K562 (cell line): ENCODE results near the gene NBEAL2. TPM values are rescaled to one million over a fixed set of nuclear protein-coding genes. Genes with fewer than 3 reads are reported as not detected.

Source experiments
- ATAC-seq: fragments of 200-7000 bp; cut with Tn5 transposase; 3 replicates; pipeline ENCODE4 v1.9.1; 2020; ENCODE audit warnings: moderate library complexity
- BruUV-seq: library from RNA; stranded (reverse); fragments of 400-500 nt; replicated peaks from 2 replicates; lab custom pipeline; 2021; lab: Mats Ljungman, UMichigan
- CTCF ChIA-PET: fragments of 300-600 bp; formaldehyde crosslinking; extraction: SDS; loops from one replicate; lab custom pipeline; 2021; ENCODE audit warnings: low intra/inter-chr PET ratio; lab: Yijun Ruan, JAX
- POLR2A ChIA-PET: fragments of 300-600, 350-650 bp; sonication (Branson Sonifier 250); formaldehyde crosslinking; extraction: SDS; loops from one replicate; lab custom pipeline; 2021; ENCODE audit warnings: antibody characterized with exemption, inconsistent platforms; lab: Yijun Ruan, JAX
- DNase-seq, 4 experiments: peaks; one replicate each; pipeline versions ENCODE4 v3.0.0 to v3.0.0-alpha.2; 2011 to 2018; ENCODE audit warnings: low spot score in 3 of 4, mixed read lengths in 3 of 4; ENCODE audit errors: extremely low read depth in 1 of 4
- FAIRE-seq: peaks from 2 replicates; lab custom pipeline; 2011; peaks lifted over from hg19 to GRCh38; lab: Jason Lieb, UNC
- H2AFZ ChIP-seq: 2 replicates; pipeline ENCODE4 v1.6.0; 2011; ENCODE audit warnings: low read depth, low read length, control low read depth, inconsistent platforms
- H3K27ac ChIP-seq: fragments of 200-600 bp; 3 replicates; pipeline ENCODE4 v1.8.0; 2011; ENCODE audit warnings: low read depth, mild to moderate bottlenecking, control low read depth, inconsistent platforms, low read length, moderate library complexity, mixed read lengths; ENCODE audit errors: extremely low read depth
- H3K27me3 ChIP-seq, 2 experiments: fragments of 300-600 bp in 1 of 2; 2 replicates in 1 of 2; 3 replicates in 1 of 2; pipeline versions ENCODE4 v1.6.0 to v1.8.0; 2011; ENCODE audit warnings: inconsistent platforms in 2 of 2, low read length in 2 of 2, mild to moderate bottlenecking in 1 of 2, mixed read lengths in 1 of 2, moderate library complexity in 1 of 2; ENCODE audit not compliant: control insufficient read depth in 2 of 2, insufficient read depth in 2 of 2
- H3K36me3 ChIP-seq: fragments of 300-600 bp; 3 replicates; pipeline ENCODE4 v1.8.0; 2011; ENCODE audit warnings: mild to moderate bottlenecking, low read length, inconsistent platforms; ENCODE audit not compliant: control insufficient read depth, insufficient read depth
- H3K4me1 ChIP-seq, 2 experiments: fragments of 200-600 bp in 1 of 2; replicated peaks in 1 of 2; 2 replicates in 1 of 2; 3 replicates in 1 of 2; pipeline versions ENCODE4 v1.5.1 to v1.8.0; 2011; ENCODE audit warnings: inconsistent platforms in 2 of 2, low read length in 2 of 2, mild to moderate bottlenecking in 1 of 2, mixed read lengths in 1 of 2, moderate library complexity in 1 of 2; ENCODE audit not compliant: control insufficient read depth in 2 of 2, insufficient read depth in 2 of 2
- H3K4me2 ChIP-seq: 2 replicates; pipeline ENCODE4 v1.6.1; 2011; ENCODE audit warnings: low read length, control low read depth, inconsistent platforms, mixed read lengths; ENCODE audit not compliant: insufficient read depth
- H3K4me3 ChIP-seq: fragments of 200-600 bp; sonication (generic), shearing (Covaris generic); 2 replicates; pipeline ENCODE4 v1.5.1; 2016; ENCODE audit warnings: control low read depth, inconsistent platforms
- H3K79me2 ChIP-seq: fragments of 200-600 bp; 3 replicates; pipeline ENCODE4 v1.8.0; 2011; ENCODE audit warnings: low read length, inconsistent platforms; ENCODE audit not compliant: control insufficient read depth, insufficient read depth
- H3K9ac ChIP-seq, 2 experiments: 2 replicates each; pipeline versions ENCODE4 v1.6.0 to v1.6.1; 2011; ENCODE audit warnings: low read depth in 2 of 2, low read length in 2 of 2, control low read depth in 1 of 2, inconsistent platforms in 1 of 2, mild to moderate bottlenecking in 1 of 2, mixed read lengths in 1 of 2; ENCODE audit not compliant: insufficient read depth in 1 of 2
- H3K9me1 ChIP-seq: one replicate; pipeline ENCODE4 v1.6.0; 2011; ENCODE audit warnings: inconsistent platforms, mild to moderate bottlenecking, low read length, moderate library complexity; ENCODE audit not compliant: control insufficient read depth, insufficient read depth
- H3K9me3 ChIP-seq: replicated peaks from 2 replicates; pipeline ENCODE4 v1.5.1; 2011; ENCODE audit warnings: low read depth, low read length, inconsistent platforms; ENCODE audit not compliant: control insufficient read depth, insufficient read depth
- H4K20me1 ChIP-seq: replicated peaks from 2 replicates; pipeline ENCODE4 v1.6.1; 2011; ENCODE audit warnings: low read length, inconsistent platforms, mixed read lengths; ENCODE audit not compliant: control insufficient read depth, insufficient read depth
- ARID2 ChIP-seq: fragments of 450-650 bp; IDR thresholded peaks from 2 replicates; pipeline ENCODE4 v1.6.1; 2017; ENCODE audit warnings: antibody characterized with exemption, mild to moderate bottlenecking
- C11orf30 ChIP-seq: fragments of 450-650 bp; IDR thresholded peaks from 2 replicates; pipeline ENCODE4 v1.6.1; 2016; ENCODE audit warnings: low read depth, mild to moderate bottlenecking
- CEBPG ChIP-seq, 3 experiments: fragments of 200-800 bp in 1 of 3; sonication (Bioruptor generic) in 1 of 3; sonication (generic) in 1 of 3; formaldehyde crosslinking in 1 of 3; IDR thresholded peaks in 2 of 3; conservative IDR thresholded peaks in 1 of 3; 2 replicates each; pipeline versions ENCODE4 v1.6.1 to v1.8.0; 2016 to 2022; ENCODE audit warnings: missing compliant biosample characterization in 2 of 3, missing genetic modification characterization in 2 of 3, mild to moderate bottlenecking in 1 of 3, missing genetic modification reagents in 1 of 3
- DDX20 ChIP-seq: fragments of 450-650 bp; IDR thresholded peaks from 2 replicates; pipeline ENCODE4 v1.6.1; 2016; ENCODE audit warnings: missing genetic modification characterization, low read depth, mild to moderate bottlenecking, missing compliant biosample characterization, moderate library complexity
- ETS2 ChIP-seq: IDR thresholded peaks from 2 replicates; pipeline ENCODE4 v1.6.1; 2016; ENCODE audit warnings: borderline replicate concordance, missing genetic modification characterization, mild to moderate bottlenecking, moderate library complexity, missing compliant biosample characterization; ENCODE audit not compliant: poor library complexity, severe bottlenecking
- MBD2 ChIP-seq: sonication (generic); IDR thresholded peaks from 2 replicates; pipeline ENCODE4 v1.6.1; 2016; ENCODE audit warnings: low read depth, borderline replicate concordance
- NELFE ChIP-seq: IDR thresholded peaks from 2 replicates; pipeline ENCODE4 v1.6.1; 2011; ENCODE audit warnings: mild to moderate bottlenecking; ENCODE audit not compliant: insufficient read depth, insufficient read length
- POLR2A ChIP-seq: fragments of 450-650 bp; conservative IDR thresholded peaks from 2 replicates; pipeline ENCODE4 v1.6.1; 2016
- POLR2G ChIP-seq: fragments of 200-400 bp; formaldehyde crosslinking; IDR thresholded peaks from 2 replicates; pipeline ENCODE4 v1.6.1; 2017; ENCODE audit warnings: low read depth, mild to moderate bottlenecking, antibody characterized with exemption, low read length, moderate library complexity
- RBFOX2 ChIP-seq: fragments of 200-400 bp; formaldehyde crosslinking; IDR thresholded peaks from 2 replicates; pipeline ENCODE4 v1.6.1; 2017; ENCODE audit warnings: low read depth, mild to moderate bottlenecking, low read length, moderate library complexity
- ZNF75A ChIP-seq: fragments of 450-650 bp; formaldehyde crosslinking; IDR thresholded peaks from 2 replicates; pipeline ENCODE4 v1.4.0; 2020; ENCODE audit warnings: mild to moderate bottlenecking
- ZZZ3 ChIP-seq: fragments of 450-650 bp; IDR thresholded peaks from 2 replicates; pipeline ENCODE4 v1.6.1; 2016; ENCODE audit warnings: antibody characterized with exemption, mild to moderate bottlenecking, moderate library complexity
- WGBS: fragments of 100-300 bp; shearing (Covaris generic); methylation state at CpG from one replicate; pipeline ENCODE4 v1.1.6; 2016; ENCODE audit warnings: low coverage, mixed read lengths; ENCODE audit not compliant: insufficient coverage; ENCODE audit errors: missing lambda C conversion rate; 5-methylcytosine and 5-hydroxymethylcytosine counted together
- in situ Hi-C: fragments of 300-500 bp; cut with MboI; formaldehyde crosslinking; loops from 4 replicates; pipeline ENCODE4 v1.15.0; 2018; ENCODE audit warnings: inconsistent platforms, mixed read lengths
- intact Hi-C: fragments of 100-400 bp; cut with micrococcal nuclease; formaldehyde crosslinking; loops from 2 replicates; pipeline ENCODE4 v1.14.2; 2022
- polyA plus RNA-seq, 8 experiments: library from polyadenylated mRNA; depleted of rRNA in 4 of 8; stranded (reverse) in 5 of 8; unstranded in 3 of 8; fragments of >200 nt; fragmentation: Nextera tagmentation in 2 of 8; fragmentation: Illumina TruSeq in 1 of 8; extraction: Ambion mirVana in 2 of 8; extraction: Trizol in 1 of 8; gene quantifications; 2 replicates each; pipeline versions ENCODE4 v1.2.1 to v1.2.3, GENCODE V29; 2011 to 2014; ENCODE audit warnings: inconsistent platforms in 1 of 8, missing spikeins in 1 of 8
- total RNA-seq, 7 experiments: library from RNA; depleted of rRNA in 6 of 7; stranded (reverse); fragments of >200 nt in 6 of 7; fragmentation: Illumina TruSeq in 2 of 7; extraction: Trizol in 2 of 7; gene quantifications; 2 replicates each; pipeline versions ENCODE4 v1.2.1 to v1.2.3, GENCODE V29; 2011 to 2021; ENCODE audit warnings: low replicate concordance in 1 of 7
- TF ChIP-seq, protein P1 (sequence below): sonication (generic); formaldehyde crosslinking; IDR thresholded peaks from 2 replicates; pipeline ENCODE4 v1.8.0; 2022; ENCODE audit warnings: missing genetic modification reagents, mild to moderate bottlenecking, borderline replicate concordance
- TF ChIP-seq, protein P2 (sequence below): sonication (generic); formaldehyde crosslinking; IDR thresholded peaks from 2 replicates; pipeline ENCODE4 v1.8.1; 2023; ENCODE audit warnings: mild to moderate bottlenecking, missing genetic modification reagents
- TF ChIP-seq, protein P3 (sequence below): fragments of 450-650 bp; formaldehyde crosslinking; conservative IDR thresholded peaks from 2 replicates; pipeline ENCODE4 v1.4.0; 2022; ENCODE audit warnings: mild to moderate bottlenecking, missing genetic modification characterization

Gene NBEAL2
- total and polyA plus RNA-seq, 9 of the 15 experiments (the other 6 are each of a cell fraction or from before 2014, with no cell fraction given) = 0.06 to 114 (median 29.6) TPM

DNA sequence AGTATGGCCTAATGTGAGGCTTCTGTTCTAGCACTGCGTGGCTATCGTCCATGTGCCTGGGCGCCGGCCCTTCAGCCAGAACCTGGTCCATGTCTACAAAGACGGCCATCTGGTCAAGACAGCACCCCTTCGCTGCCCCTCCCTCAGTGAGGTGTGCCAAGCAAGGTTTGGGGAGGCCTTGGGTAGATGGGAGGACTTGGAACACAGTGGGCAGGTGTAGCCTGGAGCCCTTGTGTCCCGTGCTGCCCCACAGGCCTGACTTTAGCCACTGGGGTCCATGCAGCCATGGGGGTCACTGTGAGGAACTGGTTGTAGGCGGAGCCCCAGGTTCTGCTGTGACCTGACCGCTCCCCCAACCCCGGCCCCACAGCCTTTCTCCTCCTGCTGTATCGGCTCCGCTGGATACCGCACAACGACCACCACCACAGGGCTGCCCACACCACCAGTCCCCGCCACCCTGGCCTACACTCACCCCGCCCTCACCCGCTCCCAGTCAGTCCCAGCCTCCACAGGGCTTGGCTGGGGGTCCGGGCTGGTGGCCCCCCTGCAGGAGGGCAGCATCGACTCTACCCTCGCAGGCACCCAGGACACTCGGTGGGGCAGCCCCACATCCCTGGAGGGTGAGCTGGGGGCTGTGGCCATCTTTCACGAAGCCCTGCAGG is 16.6 kb downstream of the NBEAL2 start:
- CTCF ChIA-PET = interaction anchor here (3.8 kb wide), 1 partner anchor 72 kb away, joined by 33 read pairs; no protein-coding TSS in a partner anchor
- H3K27ac ChIP-seq = no peak overlapping the region
- peak overlapping the region in 1 of 2 experiments; percentile 75; a peak in 2 of 4 replicates for H3K9ac ChIP-seq
- ATAC-seq (no peak), FAIRE-seq (no peak), DNase-seq (no peak)
- H3K36me3 ChIP-seq = peaks cover 98% of the 10 kb centered on the region
- H3K79me2 ChIP-seq = no peaks in the 10 kb centered on the region
- POLR2A ChIA-PET = interaction anchor here (0.6 to 2.9 kb wide), 8 partner anchors 8 to 17 kb away, joined by 3 to 16 read pairs (median 4); no protein-coding TSS in a partner anchor
- H3K4me1 ChIP-seq = peaks cover 0 to 61% of the 10 kb centered on the region in 2 experiments; a peak in 2 of 5 replicates
- BruUV-seq = no TSS peak
- no peaks in the 10 kb centered on the region for H3K27me3 ChIP-seq
- H2AFZ ChIP-seq = no peak overlapping the region
- 0 out of 2 replicates have a peak, but pooled peaks have one; percentile 1 for TF ChIP-seq POLR2A
- no peak for TF ChIP-seq ARID2
- TF ChIP-seq CEBPG (CRISPR knock-in tag; IDR thresholded peaks at IDR 0.05) = no peak
- TF ChIP-seq CEBPG (tag; conservative IDR thresholded peaks at IDR 0.05 in 1 of 2, IDR thresholded peaks at IDR 0.05 in 1 of 2) = no peak
- no peak for TF ChIP-seq ZZZ3
- TF ChIP-seq DDX20 = no peak
- TF ChIP-seq, protein P1, sequence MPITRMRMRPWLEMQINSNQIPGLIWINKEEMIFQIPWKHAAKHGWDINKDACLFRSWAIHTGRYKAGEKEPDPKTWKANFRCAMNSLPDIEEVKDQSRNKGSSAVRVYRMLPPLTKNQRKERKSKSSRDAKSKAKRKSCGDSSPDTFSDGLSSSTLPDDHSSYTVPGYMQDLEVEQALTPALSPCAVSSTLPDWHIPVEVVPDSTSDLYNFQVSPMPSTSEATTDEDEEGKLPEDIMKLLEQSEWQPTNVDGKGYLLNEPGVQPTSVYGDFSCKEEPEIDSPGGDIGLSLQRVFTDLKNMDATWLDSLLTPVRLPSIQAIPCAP (CRISPR knock-in tag) = no peak
- TF ChIP-seq ETS2 = no peak
- TF ChIP-seq, protein P2, sequence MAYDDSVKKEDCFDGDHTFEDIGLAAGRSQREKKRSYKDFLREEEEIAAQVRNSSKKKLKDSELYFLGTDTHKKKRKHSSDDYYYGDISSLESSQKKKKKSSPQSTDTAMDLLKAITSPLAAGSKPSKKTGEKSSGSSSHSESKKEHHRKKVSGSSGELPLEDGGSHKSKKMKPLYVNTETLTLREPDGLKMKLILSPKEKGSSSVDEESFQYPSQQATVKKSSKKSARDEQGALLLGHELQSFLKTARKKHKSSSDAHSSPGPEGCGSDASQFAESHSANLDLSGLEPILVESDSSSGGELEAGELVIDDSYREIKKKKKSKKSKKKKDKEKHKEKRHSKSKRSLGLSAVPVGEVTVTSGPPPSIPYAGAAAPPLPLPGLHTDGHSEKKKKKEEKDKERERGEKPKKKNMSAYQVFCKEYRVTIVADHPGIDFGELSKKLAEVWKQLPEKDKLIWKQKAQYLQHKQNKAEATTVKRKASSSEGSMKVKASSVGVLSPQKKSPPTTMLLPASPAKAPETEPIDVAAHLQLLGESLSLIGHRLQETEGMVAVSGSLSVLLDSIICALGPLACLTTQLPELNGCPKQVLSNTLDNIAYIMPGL (CRISPR knock-in tag) = no peak
- TF ChIP-seq, protein P3, sequence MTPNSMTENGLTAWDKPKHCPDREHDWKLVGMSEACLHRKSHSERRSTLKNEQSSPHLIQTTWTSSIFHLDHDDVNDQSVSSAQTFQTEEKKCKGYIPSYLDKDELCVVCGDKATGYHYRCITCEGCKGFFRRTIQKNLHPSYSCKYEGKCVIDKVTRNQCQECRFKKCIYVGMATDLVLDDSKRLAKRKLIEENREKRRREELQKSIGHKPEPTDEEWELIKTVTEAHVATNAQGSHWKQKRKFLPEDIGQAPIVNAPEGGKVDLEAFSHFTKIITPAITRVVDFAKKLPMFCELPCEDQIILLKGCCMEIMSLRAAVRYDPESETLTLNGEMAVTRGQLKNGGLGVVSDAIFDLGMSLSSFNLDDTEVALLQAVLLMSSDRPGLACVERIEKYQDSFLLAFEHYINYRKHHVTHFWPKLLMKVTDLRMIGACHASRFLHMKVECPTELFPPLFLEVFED (CRISPR knock-in tag) = no peak
- TF ChIP-seq POLR2G = peak; percentile 76
- TF ChIP-seq ZNF75A (CRISPR knock-in tag) = no peak
- TF ChIP-seq NELFE = no peak
- TF ChIP-seq MBD2 = no peak
- TF ChIP-seq C11orf30 = no peak
- peak; percentile 65 for TF ChIP-seq RBFOX2
- H3K9me3 ChIP-seq = no peaks in the 10 kb centered on the region
- no peak overlapping the region for H3K4me2 ChIP-seq
- intact Hi-C loops (loop anchor here (10.0 kb wide), 1 partner anchor 291 kb away; the partner anchor contains the start of gene TMIE), in situ Hi-C loops (no loop called here)
- H4K20me1 ChIP-seq = peaks cover 4% of the 10 kb centered on the region; the same call in 1 of the 2 replicates
- 89% methylated on average over 18 of the region's 22 CpGs for WGBS
- H3K4me3 ChIP-seq = no peak overlapping the region
- H3K9me1 ChIP-seq = no peaks in the 10 kb centered on the region
